HEK293 (cell line): Measurements from ENCODE around the gene KRABD2.
A peak's percentile ranks its signal among the peaks of the same experiment; 100 is the strongest.

Source experiments
- CTCF ChIA-PET: fragments of 350-600 bp; formaldehyde crosslinking; extraction: SDS; loops from one replicate; lab custom pipeline; 2021; ENCODE audit warnings: antibody characterized with exemption; lab: Yijun Ruan, JAX
- POLR2A ChIA-PET: fragments of 300-600 bp; formaldehyde crosslinking; extraction: SDS; loops from one replicate; lab custom pipeline; 2020; ENCODE audit warnings: antibody characterized with exemption, inconsistent platforms; lab: Yijun Ruan, JAX
- H3K27ac ChIP-seq: fragments of 200-500 bp; sonication (Bioruptor generic); 2 replicates; pipeline ENCODE4 v1.5.1; 2014; ENCODE audit warnings: low read depth, low read length, control low read depth, inconsistent platforms; ENCODE audit errors: extremely low read depth
- H3K36me3 ChIP-seq, 2 experiments: fragments of 200-500 bp in 1 of 2; sonication (Bioruptor generic) in 1 of 2; 1 replicate in 1 of 2; 2 replicates in 1 of 2; pipeline ENCODE4 v1.5.1; 2014 to 2017; ENCODE audit warnings: inconsistent platforms in 2 of 2, low read length in 2 of 2; ENCODE audit not compliant: control insufficient read depth in 2 of 2, insufficient read depth in 1 of 2
- H3K4me1 ChIP-seq: fragments of 200-500 bp; sonication (Bioruptor generic); 2 replicates; pipeline ENCODE4 v1.5.1; 2014; ENCODE audit warnings: mild to moderate bottlenecking, low read length, inconsistent platforms; ENCODE audit not compliant: control insufficient read depth, insufficient read depth
- H3K4me3 ChIP-seq: 2 replicates; pipeline ENCODE4 v1.5.1; 2011; ENCODE audit warnings: low read depth, mild to moderate bottlenecking, control low read depth, low read length, moderate library complexity
- H3K9me3 ChIP-seq: fragments of 200-500 bp; sonication (Bioruptor generic); 2 replicates; pipeline ENCODE4 v1.5.1; 2014; ENCODE audit warnings: low read depth, low read length, inconsistent platforms; ENCODE audit not compliant: control insufficient read depth, insufficient read depth
- BCL11B ChIP-seq: fragments of 450-650 bp; formaldehyde crosslinking; IDR thresholded peaks from 2 replicates; pipeline ENCODE4 v1.5.1; 2016; ENCODE audit warnings: low read depth, missing biosample characterization, missing genetic modification characterization
- KLF1 ChIP-seq: fragments of 450-650 bp; formaldehyde crosslinking; IDR thresholded peaks from 2 replicates; pipeline ENCODE4 v1.5.1; 2016; ENCODE audit warnings: missing biosample characterization, missing genetic modification characterization
- KLF16 ChIP-seq: fragments of 450-650 bp; formaldehyde crosslinking; IDR thresholded peaks from 2 replicates; pipeline ENCODE4 v1.5.1; 2017; ENCODE audit warnings: missing biosample characterization, missing genetic modification characterization
- KLF7 ChIP-seq: fragments of 450-650 bp; formaldehyde crosslinking; IDR thresholded peaks from 2 replicates; pipeline ENCODE4 v1.5.1; 2016; ENCODE audit warnings: missing biosample characterization, missing genetic modification characterization, borderline replicate concordance
- OSR2 ChIP-seq: fragments of 450-650 bp; formaldehyde crosslinking; IDR thresholded peaks from 2 replicates; pipeline ENCODE4 v1.5.1; 2016; ENCODE audit warnings: missing biosample characterization, missing genetic modification characterization
- OVOL3 ChIP-seq: fragments of 450-650 bp; formaldehyde crosslinking; IDR thresholded peaks from 2 replicates; pipeline ENCODE4 v1.5.1; 2016; ENCODE audit warnings: missing biosample characterization, missing genetic modification characterization
- SETDB1 ChIP-seq: IDR thresholded peaks from one replicate; pipeline ENCODE4 v1.6.1; 2017; ENCODE audit warnings: mild to moderate bottlenecking, low read length, moderate library complexity, mixed read lengths; ENCODE audit not compliant: insufficient read length
- ZBTB1 ChIP-seq: fragments of 450-650 bp; formaldehyde crosslinking; IDR thresholded peaks from 2 replicates; pipeline ENCODE4 v1.5.1; 2016; ENCODE audit warnings: missing biosample characterization, missing genetic modification characterization
- ZBTB20 ChIP-seq: fragments of 450-650 bp; formaldehyde crosslinking; IDR thresholded peaks from 2 replicates; pipeline ENCODE4 v1.5.1; 2016; ENCODE audit warnings: missing biosample characterization, missing genetic modification characterization
- ZFHX2 ChIP-seq: fragments of 450-650 bp; formaldehyde crosslinking; conservative IDR thresholded peaks from 2 replicates; pipeline ENCODE4 v1.5.1; 2016; ENCODE audit warnings: missing biosample characterization, missing genetic modification characterization
- ZFP37 ChIP-seq: fragments of 450-650 bp; formaldehyde crosslinking; IDR thresholded peaks from 2 replicates; pipeline ENCODE4 v1.5.1; 2016; ENCODE audit warnings: missing biosample characterization, missing genetic modification characterization
- ZNF121 ChIP-seq: fragments of 450-650 bp; formaldehyde crosslinking; IDR thresholded peaks from 2 replicates; pipeline ENCODE4 v1.5.1; 2016; ENCODE audit warnings: missing biosample characterization, missing genetic modification characterization
- ZNF19 ChIP-seq: fragments of 450-650 bp; formaldehyde crosslinking; IDR thresholded peaks from 2 replicates; pipeline ENCODE4; 2016; ENCODE audit warnings: missing biosample characterization, missing genetic modification characterization, low read depth
- ZNF211 ChIP-seq: fragments of 450-650 bp; formaldehyde crosslinking; IDR thresholded peaks from 2 replicates; pipeline ENCODE4 v1.5.1; 2016; ENCODE audit warnings: low read depth, missing biosample characterization, missing genetic modification characterization
- ZNF24 ChIP-seq: fragments of 450-650 bp; formaldehyde crosslinking; IDR thresholded peaks from 2 replicates; pipeline ENCODE4 v1.5.1; 2016; ENCODE audit warnings: missing biosample characterization, missing genetic modification characterization
- ZNF473 ChIP-seq: fragments of 450-650 bp; formaldehyde crosslinking; IDR thresholded peaks from 2 replicates; pipeline ENCODE4 v1.5.1; 2017; ENCODE audit warnings: missing biosample characterization, missing genetic modification characterization
- ZNF529 ChIP-seq: fragments of 450-650 bp; formaldehyde crosslinking; IDR thresholded peaks from 2 replicates; pipeline ENCODE4 v1.5.1; 2017; ENCODE audit warnings: missing genetic modification characterization, missing biosample characterization; ENCODE audit not compliant: insufficient replicate concordance
- ZNF558 ChIP-seq: fragments of 450-650 bp; formaldehyde crosslinking; IDR thresholded peaks from 2 replicates; pipeline ENCODE4 v1.5.1; 2016; ENCODE audit warnings: missing biosample characterization, missing genetic modification characterization
- ZNF660 ChIP-seq: fragments of 450-650 bp; IDR thresholded peaks from 2 replicates; pipeline ENCODE4 v1.5.1; 2018; ENCODE audit warnings: missing biosample characterization, mild to moderate bottlenecking, missing genetic modification characterization
- ZNF830 ChIP-seq: fragments of 450-650 bp; IDR thresholded peaks from 2 replicates; pipeline ENCODE4 v1.5.0; 2018; ENCODE audit warnings: missing biosample characterization, missing genetic modification characterization, low read depth, mild to moderate bottlenecking, moderate library complexity
- TF ChIP-seq, protein P1 (sequence below): fragments of 450-650 bp; formaldehyde crosslinking; IDR thresholded peaks from 2 replicates; pipeline ENCODE4 v1.5.1; 2016; ENCODE audit warnings: missing biosample characterization, missing genetic modification characterization
- TF ChIP-seq, protein P2 (sequence below): fragments of 450-650 bp; formaldehyde crosslinking; optimal IDR thresholded peaks from 2 replicates; pipeline ENCODE3; 2016; ENCODE audit warnings: missing biosample characterization, mild to moderate bottlenecking, missing genetic modification characterization
- TF ChIP-seq, protein P3 (sequence below): fragments of 450-650 bp; formaldehyde crosslinking; IDR thresholded peaks from 2 replicates; pipeline ENCODE4 v1.5.1; 2016; ENCODE audit warnings: missing biosample characterization, missing genetic modification characterization
- TF ChIP-seq, protein P4 (sequence below): fragments of 450-650 bp; formaldehyde crosslinking; IDR thresholded peaks from 2 replicates; pipeline ENCODE4 v1.5.1; 2016; ENCODE audit warnings: missing biosample characterization, missing genetic modification characterization
- TF ChIP-seq, protein P5 (sequence below): fragments of 450-650 bp; formaldehyde crosslinking; IDR thresholded peaks from 2 replicates; pipeline ENCODE4 v1.5.1; 2016; ENCODE audit warnings: missing biosample characterization, missing genetic modification characterization

Gene KRABD2

DNA sequence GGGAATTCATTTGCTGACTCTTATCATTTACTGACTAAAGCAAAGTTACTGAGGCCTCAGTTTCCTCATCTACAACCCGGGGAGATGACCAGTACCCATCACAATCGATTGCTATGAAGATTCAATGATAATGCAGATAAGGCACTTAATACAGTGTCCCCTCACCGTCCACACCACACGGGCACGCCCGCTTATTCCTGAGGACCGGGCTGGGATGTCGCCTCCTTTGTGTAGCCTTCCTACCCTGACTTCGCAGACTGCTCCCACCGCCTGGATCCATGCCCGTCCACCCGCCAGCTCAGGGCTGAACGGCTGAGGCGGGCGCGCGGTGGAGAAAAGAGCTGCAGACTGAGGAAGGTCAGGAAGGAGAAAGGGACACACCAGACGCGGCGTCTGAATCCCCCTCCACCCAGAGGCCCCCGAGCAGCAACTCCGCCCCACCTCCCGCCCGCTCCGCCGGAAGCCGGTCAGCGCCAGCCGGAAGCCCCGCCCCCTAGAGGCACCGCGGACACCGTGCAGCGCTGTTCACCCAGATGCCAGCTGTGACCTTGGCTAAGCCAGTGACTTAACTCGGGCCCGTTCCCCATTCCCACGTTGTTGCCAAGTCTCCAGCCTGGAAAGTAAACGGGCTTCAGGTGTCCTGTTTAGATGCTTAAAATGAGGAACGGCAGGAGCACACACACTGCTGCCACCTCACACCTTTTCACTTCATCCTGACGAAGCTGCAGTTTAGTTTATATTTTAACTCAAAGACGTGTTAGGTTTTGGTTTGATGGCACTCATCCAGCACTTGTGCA lies at the start of gene KRABD2:
Gene KRABD2 (minus strand): TSS at position 434 of the 797 bp plus-strand sequence.
- ChIA-PET CTCF (interaction anchor here (0.5 to 2.9 kb wide), 23 partner anchors 9 to 1699 kb away, joined by 3 to 9 read pairs (median 4); no protein-coding TSS in a partner anchor), POLR2A (interaction anchor here (0.6 to 2.6 kb wide), 20 partner anchors 8 to 409 kb away, joined by 3 to 13 read pairs (median 4); partner anchors contain the start of genes AURKB, CTC1, NDEL1 and PFAS)
- H3K9me3 ChIP-seq: no peaks in the 10 kb centered on the region
- no peak for TF ChIP-seq ZNF211 (tag by site-specific recombination)
- TF ChIP-seq ZFP37: peak; percentile 84; the same call in 1 of the 2 replicates
- TF ChIP-seq ZBTB20 (tag by site-specific recombination): peak; percentile 43; the same call in 1 of the 2 replicates
- 0 out of 2 replicates have a peak, but pooled peaks have one; percentile 50 for TF ChIP-seq KLF16
- TF ChIP-seq, protein P1, sequence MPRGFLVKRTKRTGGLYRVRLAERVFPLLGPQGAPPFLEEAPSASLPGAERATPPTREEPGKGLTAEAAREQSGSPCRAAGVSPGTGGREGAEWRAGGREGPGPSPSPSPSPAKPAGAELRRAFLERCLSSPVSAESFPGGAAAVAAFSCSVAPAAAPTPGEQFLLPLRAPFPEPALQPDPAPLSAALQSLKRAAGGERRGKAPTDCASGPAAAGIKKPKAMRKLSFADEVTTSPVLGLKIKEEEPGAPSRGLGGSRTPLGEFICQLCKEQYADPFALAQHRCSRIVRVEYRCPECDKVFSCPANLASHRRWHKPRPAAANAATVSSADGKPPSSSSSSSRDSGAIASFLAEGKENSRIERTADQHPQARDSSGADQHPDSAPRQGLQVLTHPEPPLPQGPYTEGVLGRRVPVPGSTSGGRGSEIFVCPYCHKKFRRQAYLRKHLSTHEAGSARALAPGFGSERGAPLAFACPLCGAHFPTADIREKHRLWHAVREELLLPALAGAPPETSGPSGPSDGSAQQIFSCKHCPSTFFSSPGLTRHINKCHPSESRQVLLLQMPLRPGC (tag by site-specific recombination): peak; percentile 47; the same call in 1 of the 2 replicates
- no peak for TF ChIP-seq ZNF558
- TF ChIP-seq ZNF19 (tag by site-specific recombination): no peak
- TF ChIP-seq SETDB1: no peak
- TF ChIP-seq OVOL3: 0 out of 2 replicates have a peak, but pooled peaks have one; percentile 13
- TF ChIP-seq ZNF121 (tag by site-specific recombination): peak; percentile 60; the same call in 1 of the 2 replicates
- TF ChIP-seq ZNF660 (tag by site-specific recombination): peak; percentile 92
- TF ChIP-seq, protein P2, sequence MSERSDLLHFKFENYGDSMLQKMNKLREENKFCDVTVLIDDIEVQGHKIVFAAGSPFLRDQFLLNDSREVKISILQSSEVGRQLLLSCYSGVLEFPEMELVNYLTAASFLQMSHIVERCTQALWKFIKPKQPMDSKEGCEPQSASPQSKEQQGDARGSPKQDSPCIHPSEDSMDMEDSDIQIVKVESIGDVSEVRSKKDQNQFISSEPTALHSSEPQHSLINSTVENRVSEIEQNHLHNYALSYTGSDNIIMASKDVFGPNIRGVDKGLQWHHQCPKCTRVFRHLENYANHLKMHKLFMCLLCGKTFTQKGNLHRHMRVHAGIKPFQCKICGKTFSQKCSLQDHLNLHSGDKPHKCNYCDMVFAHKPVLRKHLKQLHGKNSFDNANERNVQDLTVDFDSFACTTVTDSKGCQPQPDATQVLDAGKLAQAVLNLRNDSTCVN (tag by site-specific recombination): peak; percentile 52
- TF ChIP-seq ZBTB1 (tag by site-specific recombination): peak; percentile 4; the same call in 1 of the 2 replicates
- peak; percentile 74 for TF ChIP-seq BCL11B (tag by site-specific recombination)
- TF ChIP-seq ZNF529 (tag by site-specific recombination): no peak
- TF ChIP-seq ZNF830 (tag by site-specific recombination): no peak
- TF ChIP-seq, protein P3, sequence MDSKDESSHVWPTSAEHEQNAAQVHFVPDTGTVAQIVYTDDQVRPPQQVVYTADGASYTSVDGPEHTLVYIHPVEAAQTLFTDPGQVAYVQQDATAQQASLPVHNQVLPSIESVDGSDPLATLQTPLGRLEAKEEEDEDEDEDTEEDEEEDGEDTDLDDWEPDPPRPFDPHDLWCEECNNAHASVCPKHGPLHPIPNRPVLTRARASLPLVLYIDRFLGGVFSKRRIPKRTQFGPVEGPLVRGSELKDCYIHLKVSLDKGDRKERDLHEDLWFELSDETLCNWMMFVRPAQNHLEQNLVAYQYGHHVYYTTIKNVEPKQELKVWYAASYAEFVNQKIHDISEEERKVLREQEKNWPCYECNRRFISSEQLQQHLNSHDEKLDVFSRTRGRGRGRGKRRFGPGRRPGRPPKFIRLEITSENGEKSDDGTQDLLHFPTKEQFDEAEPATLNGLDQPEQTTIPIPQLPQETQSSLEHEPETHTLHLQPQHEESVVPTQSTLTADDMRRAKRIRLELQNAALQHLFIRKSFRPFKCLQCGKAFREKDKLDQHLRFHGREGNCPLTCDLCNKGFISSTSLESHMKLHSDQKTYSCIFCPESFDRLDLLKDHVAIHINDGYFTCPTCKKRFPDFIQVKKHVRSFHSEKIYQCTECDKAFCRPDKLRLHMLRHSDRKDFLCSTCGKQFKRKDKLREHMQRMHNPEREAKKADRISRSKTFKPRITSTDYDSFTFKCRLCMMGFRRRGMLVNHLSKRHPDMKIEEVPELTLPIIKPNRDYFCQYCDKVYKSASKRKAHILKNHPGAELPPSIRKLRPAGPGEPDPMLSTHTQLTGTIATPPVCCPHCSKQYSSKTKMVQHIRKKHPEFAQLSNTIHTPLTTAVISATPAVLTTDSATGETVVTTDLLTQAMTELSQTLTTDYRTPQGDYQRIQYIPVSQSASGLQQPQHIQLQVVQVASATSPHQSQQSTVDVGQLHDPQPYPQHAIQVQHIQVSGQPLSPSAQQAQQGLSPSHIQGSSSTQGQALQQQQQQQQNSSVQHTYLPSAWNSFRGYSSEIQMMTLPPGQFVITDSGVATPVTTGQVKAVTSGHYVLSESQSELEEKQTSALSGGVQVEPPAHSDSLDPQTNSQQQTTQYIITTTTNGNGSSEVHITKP (tag by site-specific recombination): no peak
- TF ChIP-seq, protein P4, sequence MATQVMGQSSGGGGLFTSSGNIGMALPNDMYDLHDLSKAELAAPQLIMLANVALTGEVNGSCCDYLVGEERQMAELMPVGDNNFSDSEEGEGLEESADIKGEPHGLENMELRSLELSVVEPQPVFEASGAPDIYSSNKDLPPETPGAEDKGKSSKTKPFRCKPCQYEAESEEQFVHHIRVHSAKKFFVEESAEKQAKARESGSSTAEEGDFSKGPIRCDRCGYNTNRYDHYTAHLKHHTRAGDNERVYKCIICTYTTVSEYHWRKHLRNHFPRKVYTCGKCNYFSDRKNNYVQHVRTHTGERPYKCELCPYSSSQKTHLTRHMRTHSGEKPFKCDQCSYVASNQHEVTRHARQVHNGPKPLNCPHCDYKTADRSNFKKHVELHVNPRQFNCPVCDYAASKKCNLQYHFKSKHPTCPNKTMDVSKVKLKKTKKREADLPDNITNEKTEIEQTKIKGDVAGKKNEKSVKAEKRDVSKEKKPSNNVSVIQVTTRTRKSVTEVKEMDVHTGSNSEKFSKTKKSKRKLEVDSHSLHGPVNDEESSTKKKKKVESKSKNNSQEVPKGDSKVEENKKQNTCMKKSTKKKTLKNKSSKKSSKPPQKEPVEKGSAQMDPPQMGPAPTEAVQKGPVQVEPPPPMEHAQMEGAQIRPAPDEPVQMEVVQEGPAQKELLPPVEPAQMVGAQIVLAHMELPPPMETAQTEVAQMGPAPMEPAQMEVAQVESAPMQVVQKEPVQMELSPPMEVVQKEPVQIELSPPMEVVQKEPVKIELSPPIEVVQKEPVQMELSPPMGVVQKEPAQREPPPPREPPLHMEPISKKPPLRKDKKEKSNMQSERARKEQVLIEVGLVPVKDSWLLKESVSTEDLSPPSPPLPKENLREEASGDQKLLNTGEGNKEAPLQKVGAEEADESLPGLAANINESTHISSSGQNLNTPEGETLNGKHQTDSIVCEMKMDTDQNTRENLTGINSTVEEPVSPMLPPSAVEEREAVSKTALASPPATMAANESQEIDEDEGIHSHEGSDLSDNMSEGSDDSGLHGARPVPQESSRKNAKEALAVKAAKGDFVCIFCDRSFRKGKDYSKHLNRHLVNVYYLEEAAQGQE (tag by site-specific recombination): peak; percentile 11; the same call in 1 of the 2 replicates
- no peak for TF ChIP-seq ZNF473 (tag by site-specific recombination)
- TF ChIP-seq OSR2: peak; percentile 69; the same call in 1 of the 2 replicates
- peak; percentile 35 for TF ChIP-seq ZNF24 (tag by site-specific recombination)
- 0 out of 2 replicates have a peak, but pooled peaks have one; percentile 21 for TF ChIP-seq ZFHX2 (tag by site-specific recombination)
- TF ChIP-seq KLF7: no peak; the same call in 1 of the 2 replicates
- TF ChIP-seq, protein P5, sequence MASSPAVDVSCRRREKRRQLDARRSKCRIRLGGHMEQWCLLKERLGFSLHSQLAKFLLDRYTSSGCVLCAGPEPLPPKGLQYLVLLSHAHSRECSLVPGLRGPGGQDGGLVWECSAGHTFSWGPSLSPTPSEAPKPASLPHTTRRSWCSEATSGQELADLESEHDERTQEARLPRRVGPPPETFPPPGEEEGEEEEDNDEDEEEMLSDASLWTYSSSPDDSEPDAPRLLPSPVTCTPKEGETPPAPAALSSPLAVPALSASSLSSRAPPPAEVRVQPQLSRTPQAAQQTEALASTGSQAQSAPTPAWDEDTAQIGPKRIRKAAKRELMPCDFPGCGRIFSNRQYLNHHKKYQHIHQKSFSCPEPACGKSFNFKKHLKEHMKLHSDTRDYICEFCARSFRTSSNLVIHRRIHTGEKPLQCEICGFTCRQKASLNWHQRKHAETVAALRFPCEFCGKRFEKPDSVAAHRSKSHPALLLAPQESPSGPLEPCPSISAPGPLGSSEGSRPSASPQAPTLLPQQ: peak; percentile 61
- peak; percentile 73 for TF ChIP-seq KLF1 (tag by site-specific recombination)

More for the DNA sequence above, at the start of gene KRABD2:
- H3K4me3 ChIP-seq: peak within 1 kb of the TSS; percentile 69
- H3K36me3 ChIP-seq: peaks cover 55 to 58% of the 10 kb centered on the region in 2 experiments
- H3K27ac ChIP-seq: peak within 1 kb of the TSS; percentile 90
- peaks cover 16% of the 10 kb centered on the region for H3K4me1 ChIP-seq
